IMR-90 (cell line): ENCODE results near the gene DOCK7. TPM values are rescaled to one million over a fixed set of nuclear protein-coding genes. Genes with fewer than 3 reads are reported as not detected.

Experiments
- ATAC-seq: fragments of 200-7000 bp; cut with Tn5 transposase; 2 replicates; pipeline ENCODE4 v1.9.1; 2020; ENCODE audit warnings: low read depth, mild to moderate bottlenecking, moderate library complexity
- BruUV-seq: library from RNA; stranded (reverse); fragments of 400-500 nt; replicated peaks from 2 replicates; lab custom pipeline; 2021; lab: Mats Ljungman, UMichigan
- CTCF ChIA-PET: fragments of 300-600 bp; formaldehyde crosslinking; extraction: SDS; loops from one replicate; lab custom pipeline; 2021; ENCODE audit warnings: antibody characterized with exemption; lab: Yijun Ruan, JAX
- POLR2A ChIA-PET: fragments of 300-600 bp; sonication (Branson Sonifier 250); formaldehyde crosslinking; loops from one replicate; lab custom pipeline; 2022; ENCODE audit warnings: antibody characterized with exemption; ENCODE audit not compliant: unreplicated experiment; lab: Charles Lee
- DNase-seq: peaks from one replicate; pipeline ENCODE4 v3.0.0; 2013
- H2AFZ ChIP-seq: replicated peaks from 2 replicates; pipeline ENCODE3; 2013; ENCODE audit warnings: low read length, mild to moderate bottlenecking; ENCODE audit not compliant: poor library complexity
- H2AK5ac ChIP-seq: 2 replicates; pipeline ENCODE4 v1.6.1; 2013; ENCODE audit warnings: low read depth, low read length, inconsistent platforms
- H2AK9ac ChIP-seq: replicated peaks from 2 replicates; pipeline ENCODE3; 2013; ENCODE audit warnings: mild to moderate bottlenecking, low read depth, low read length, moderate library complexity; ENCODE audit not compliant: poor library complexity
- H2BK120ac ChIP-seq: 2 replicates; pipeline ENCODE4 v1.6.1; 2013; ENCODE audit warnings: low read depth, low read length, inconsistent platforms
- H2BK15ac ChIP-seq: 3 replicates; pipeline ENCODE4 v1.6.1; 2013; ENCODE audit warnings: low read depth, low read length, inconsistent platforms
- H2BK20ac ChIP-seq: 2 replicates; pipeline ENCODE4 v1.6.1; 2013; ENCODE audit warnings: low read depth, mild to moderate bottlenecking, inconsistent platforms, low read length, moderate library complexity
- H2BK5ac ChIP-seq: 2 replicates; pipeline ENCODE4 v1.6.1; 2013; ENCODE audit warnings: mild to moderate bottlenecking, low read depth, low read length, inconsistent platforms; ENCODE audit not compliant: poor library complexity, severe bottlenecking
- H3K14ac ChIP-seq: replicated peaks from 2 replicates; pipeline ENCODE4 v1.6.1; 2013; ENCODE audit warnings: low read depth, low read length, inconsistent platforms
- H3K18ac ChIP-seq: 2 replicates; pipeline ENCODE4 v1.6.1; 2013; ENCODE audit warnings: low read depth, low read length, control low read depth
- H3K23ac ChIP-seq: 2 replicates; pipeline ENCODE4 v1.6.1; 2013; ENCODE audit warnings: low read depth, low read length, inconsistent platforms
- H3K27ac ChIP-seq: 2 replicates; pipeline ENCODE4 v1.5.1; 2013; ENCODE audit warnings: mild to moderate bottlenecking, control low read depth, low read length; ENCODE audit not compliant: insufficient read depth
- H3K27me3 ChIP-seq: 2 replicates; pipeline ENCODE4 v1.6.1; 2013; ENCODE audit warnings: low read length; ENCODE audit not compliant: control insufficient read depth, insufficient read depth
- H3K36me3 ChIP-seq: 2 replicates; pipeline ENCODE4 v1.6.1; 2013; ENCODE audit warnings: low read length, mixed read lengths; ENCODE audit not compliant: control insufficient read depth, insufficient read depth
- H3K4ac ChIP-seq: 2 replicates; pipeline ENCODE4 v1.6.1; 2013; ENCODE audit warnings: low read depth, low read length, inconsistent platforms
- H3K4me1 ChIP-seq: 2 replicates; pipeline ENCODE4 v1.6.1; 2013; ENCODE audit warnings: low read length, mixed read lengths; ENCODE audit not compliant: control insufficient read depth, insufficient read depth
- H3K4me2 ChIP-seq: 2 replicates; pipeline ENCODE4 v1.6.1; 2013; ENCODE audit warnings: low read depth, mild to moderate bottlenecking, control low read depth, low read length, moderate library complexity
- H3K4me3 ChIP-seq: 2 replicates; pipeline ENCODE4 v1.5.1; 2013; ENCODE audit warnings: low read depth, mild to moderate bottlenecking, control low read depth, low read length, moderate library complexity; ENCODE audit not compliant: insufficient read depth
- H3K56ac ChIP-seq: 2 replicates; pipeline ENCODE4 v1.6.1; 2013; ENCODE audit warnings: low read length, inconsistent platforms; ENCODE audit not compliant: insufficient read depth; ENCODE audit errors: extremely low read depth
- H3K79me1 ChIP-seq, 2 experiments: 2 replicates each; pipeline ENCODE4 v1.6.1; 2013; ENCODE audit warnings: low read length in 2 of 2, inconsistent platforms in 1 of 2, low read depth in 1 of 2
- H3K9ac ChIP-seq: 2 replicates; pipeline ENCODE4 v1.6.1; 2013; ENCODE audit warnings: low read depth, low read length, control low read depth
- H3K9me1 ChIP-seq: 2 replicates; pipeline ENCODE4 v1.6.1; 2013; ENCODE audit warnings: low read length, inconsistent platforms; ENCODE audit not compliant: insufficient read depth
- H3K9me3 ChIP-seq: 2 replicates; pipeline ENCODE4 v1.6.1; 2013; ENCODE audit warnings: low read length; ENCODE audit not compliant: control insufficient read depth, insufficient read depth
- H4K20me1 ChIP-seq: 2 replicates; pipeline ENCODE4 v1.6.1; 2013; ENCODE audit warnings: low read length, inconsistent platforms; ENCODE audit not compliant: insufficient read depth
- H4K5ac ChIP-seq: 2 replicates; pipeline ENCODE4 v1.6.1; 2013; ENCODE audit warnings: mild to moderate bottlenecking, low read depth, low read length, control low read depth
- H4K8ac ChIP-seq, 2 experiments: 2 replicates each; pipeline ENCODE4 v1.6.1; 2013; ENCODE audit warnings: low read depth in 2 of 2, low read length in 2 of 2, control low read depth in 1 of 2, inconsistent platforms in 1 of 2
- H4K91ac ChIP-seq: 2 replicates; pipeline ENCODE4 v1.6.1; 2013; ENCODE audit warnings: low read depth, low read length, inconsistent platforms; ENCODE audit not compliant: insufficient read depth
- BHLHE40 ChIP-seq: fragments of 150-350 bp; IDR thresholded peaks from 2 replicates; pipeline ENCODE4 v1.6.1; 2016; ENCODE audit warnings: mild to moderate bottlenecking, low read depth, low read length
- CEBPB ChIP-seq: IDR thresholded peaks from 2 replicates; pipeline ENCODE4 v1.6.1; 2012; ENCODE audit warnings: low read depth, low read length, improper control_type of control experiment
- CHD1 ChIP-seq: IDR thresholded peaks from 2 replicates; pipeline ENCODE4 v1.6.1; 2012; ENCODE audit warnings: low read depth, low read length, improper control_type of control experiment
- CTCF ChIP-seq: conservative IDR thresholded peaks from 2 replicates; pipeline ENCODE4 v1.5.1; 2012; ENCODE audit warnings: mild to moderate bottlenecking, low read depth, low read length, improper control_type of control experiment
- ELK1 ChIP-seq: fragments of 150-350 bp; IDR thresholded peaks from 2 replicates; pipeline ENCODE4 v1.6.1; 2016; ENCODE audit warnings: low read depth, mild to moderate bottlenecking, low read length, moderate library complexity, borderline replicate concordance
- FOS ChIP-seq: fragments of 150-350 bp; IDR thresholded peaks from 2 replicates; pipeline ENCODE4 v1.6.1; 2016; ENCODE audit warnings: low read depth, low read length
- MAFK ChIP-seq: IDR thresholded peaks from 2 replicates; pipeline ENCODE4 v1.6.1; 2012; ENCODE audit warnings: low read depth, low read length, improper control_type of control experiment
- MAZ ChIP-seq: IDR thresholded peaks from 2 replicates; pipeline ENCODE4 v1.6.1; 2012; ENCODE audit warnings: low read depth, mild to moderate bottlenecking, low read length, improper control_type of control experiment, moderate library complexity, borderline replicate concordance
- MXI1 ChIP-seq: IDR thresholded peaks from 2 replicates; pipeline ENCODE4 v1.6.1; 2012; ENCODE audit warnings: low read depth, mild to moderate bottlenecking, low read length, moderate library complexity, borderline replicate concordance
- NFE2L2 ChIP-seq: fragments of 150-350 bp; IDR thresholded peaks from 2 replicates; pipeline ENCODE4 v1.6.1; 2016; ENCODE audit warnings: low read depth, mild to moderate bottlenecking, low read length
- POLR2A ChIP-seq: IDR thresholded peaks from 2 replicates; pipeline ENCODE4 v1.6.1; 2012; ENCODE audit warnings: mild to moderate bottlenecking, low read depth, low read length
- RAD21 ChIP-seq: IDR thresholded peaks from 2 replicates; pipeline ENCODE4 v1.6.1; 2012; ENCODE audit warnings: low read length, improper control_type of control experiment
- RCOR1 ChIP-seq: IDR thresholded peaks from 2 replicates; pipeline ENCODE4 v1.6.1; 2012; ENCODE audit warnings: mild to moderate bottlenecking, low read length, improper control_type of control experiment; ENCODE audit not compliant: insufficient replicate concordance
- RFX5 ChIP-seq: IDR thresholded peaks from 2 replicates; pipeline ENCODE4 v1.8.0; 2012; ENCODE audit warnings: low read depth, mild to moderate bottlenecking, low read length, moderate library complexity
- SMC3 ChIP-seq: fragments of 150-350 bp; IDR thresholded peaks from 2 replicates; pipeline ENCODE4 v1.6.1; 2016; ENCODE audit warnings: low read depth, mild to moderate bottlenecking, antibody characterized with exemption, low read length, moderate library complexity
- USF2 ChIP-seq: fragments of 150-350 bp; IDR thresholded peaks from 2 replicates; pipeline ENCODE4 v1.6.1; 2017; ENCODE audit warnings: mild to moderate bottlenecking, antibody characterized with exemption, low read length, low read depth
- WGBS, 2 experiments: methylation state at CpG; one replicate each; pipeline versions ENCODE4 v1.1.5 to v1.1.7; 2013; ENCODE audit warnings: missing lambda C conversion rate in 2 of 2; ENCODE audit not compliant: insufficient read length in 1 of 2; ENCODE audit errors: extremely low coverage in 2 of 2; 5-methylcytosine and 5-hydroxymethylcytosine counted together
- dilution Hi-C: fragments of 300-500 bp; cut with HindIII; formaldehyde crosslinking; loops from one replicate; pipeline ENCODE4 v1.14.3; 2018; ENCODE audit warnings: low sequenced_read_pairs; ENCODE audit not compliant: unreplicated experiment
- in situ Hi-C: fragments of 300-500 bp; cut with MboI; formaldehyde crosslinking; loops from 3 replicates; pipeline ENCODE4 v1.14.3; 2019; ENCODE audit warnings: low sequenced_read_pairs, inconsistent platforms, mixed read lengths
- intact Hi-C: fragments of 100-400 bp; cut with micrococcal nuclease; formaldehyde crosslinking; loops from 2 replicates; pipeline ENCODE4 v1.10.0; 2022
- polyA plus RNA-seq, 3 experiments: library from polyadenylated mRNA; depleted of rRNA; stranded (reverse); fragments of >200 nt; gene quantifications; 2 replicates each; pipeline ENCODE4 v1.2.3, GENCODE V29; 2012; ENCODE audit warnings: low replicate concordance in 1 of 3
- total RNA-seq: library from RNA; depleted of rRNA; stranded (reverse); fragments of >200 nt; gene quantifications from 2 replicates; pipeline ENCODE4 v1.2.3, GENCODE V29; 2012

Gene DOCK7
- total and polyA plus RNA-seq, 2 of the 4 experiments (the other 2 are of a cell fraction): 38.0 to 97.7 TPM

- no peak overlapping the region for H2BK20ac ChIP-seq
- H3K56ac ChIP-seq: no peak overlapping the region
- H2BK5ac ChIP-seq: peak overlapping the region; percentile 88
- no peak overlapping the region for H2BK15ac ChIP-seq
- in situ Hi-C loops (no loop called here), dilution Hi-C loops (no loop called here), intact Hi-C loops (no loop called here)
- no peaks in the 10 kb centered on the region; a peak in 1 of 4 replicates for H3K79me1 ChIP-seq
- H3K36me3 ChIP-seq: no peaks in the 10 kb centered on the region
- POLR2A ChIA-PET: interaction anchor here (0.6 kb wide), 2 partner anchors 68 to 105 kb away, joined by 5 to 10 read pairs; no protein-coding TSS in a partner anchor
- H2AK9ac ChIP-seq: no peak overlapping the region
- H3K9me3 ChIP-seq: no peaks in the 10 kb centered on the region
- CTCF ChIA-PET: interaction anchor here (0.6 kb wide), 1 partner anchor 26 kb away, joined by 4 read pairs; no protein-coding TSS in a partner anchor
- no peaks in the 10 kb centered on the region for H3K9me1 ChIP-seq
- H3K23ac ChIP-seq: no peak overlapping the region
- 0 out of 2 replicates have a peak overlapping the region, but pooled peaks have one; percentile 9 for H2BK120ac ChIP-seq
- H4K20me1 ChIP-seq: no peaks in the 10 kb centered on the region
- ATAC-seq: no peak
- DNase-seq: no peak
- H2AFZ ChIP-seq: no peak overlapping the region
- no peak overlapping the region for H3K4me2 ChIP-seq
- no TSS peak for BruUV-seq
- TF ChIP-seq MAFK (no peak), POLR2A (no peak), RAD21 (no peak), CTCF (no peak), RFX5 (no peak), NFE2L2 (no peak), ELK1 (no peak), MAZ (no peak), RCOR1 (no peak), SMC3 (no peak), CHD1 (no peak), CEBPB (no peak), USF2 (no peak), BHLHE40 (no peak), FOS (no peak), MXI1 (no peak)
- H3K27me3 ChIP-seq: no peaks in the 10 kb centered on the region
- no CpG with 5 or more reads among the region's 2 CpGs for WGBS, 2 experiments
- no peak overlapping the region for H3K4ac ChIP-seq
- H3K14ac ChIP-seq: 0 out of 2 replicates have a peak overlapping the region, but pooled peaks have one; percentile 0
- H3K9ac ChIP-seq: no peak overlapping the region
- no peak overlapping the region for H4K91ac ChIP-seq
- H4K8ac ChIP-seq: 0 out of 4 replicates have a peak overlapping the region, but pooled peaks of 1 of the 2 experiments have one; percentile 0
- peak overlapping the region; percentile 38; the same call in 1 of the 2 replicates for H4K5ac ChIP-seq
- H3K4me1 ChIP-seq: peaks cover 11% of the 10 kb centered on the region
- no peak overlapping the region for H3K4me3 ChIP-seq
- peak overlapping the region; percentile 33; the same call in 1 of the 2 replicates for H3K27ac ChIP-seq
- peak overlapping the region; percentile 71 for H3K18ac ChIP-seq
- H2AK5ac ChIP-seq: no peak overlapping the region; the same call in 1 of the 2 replicates
These were observed 35.7 kb upstream of the DOCK7 start for GRCh38 chr1:62723883-62724282.
